ENCODE results near the gene REG3A.

Gene REG3A

DNA sequence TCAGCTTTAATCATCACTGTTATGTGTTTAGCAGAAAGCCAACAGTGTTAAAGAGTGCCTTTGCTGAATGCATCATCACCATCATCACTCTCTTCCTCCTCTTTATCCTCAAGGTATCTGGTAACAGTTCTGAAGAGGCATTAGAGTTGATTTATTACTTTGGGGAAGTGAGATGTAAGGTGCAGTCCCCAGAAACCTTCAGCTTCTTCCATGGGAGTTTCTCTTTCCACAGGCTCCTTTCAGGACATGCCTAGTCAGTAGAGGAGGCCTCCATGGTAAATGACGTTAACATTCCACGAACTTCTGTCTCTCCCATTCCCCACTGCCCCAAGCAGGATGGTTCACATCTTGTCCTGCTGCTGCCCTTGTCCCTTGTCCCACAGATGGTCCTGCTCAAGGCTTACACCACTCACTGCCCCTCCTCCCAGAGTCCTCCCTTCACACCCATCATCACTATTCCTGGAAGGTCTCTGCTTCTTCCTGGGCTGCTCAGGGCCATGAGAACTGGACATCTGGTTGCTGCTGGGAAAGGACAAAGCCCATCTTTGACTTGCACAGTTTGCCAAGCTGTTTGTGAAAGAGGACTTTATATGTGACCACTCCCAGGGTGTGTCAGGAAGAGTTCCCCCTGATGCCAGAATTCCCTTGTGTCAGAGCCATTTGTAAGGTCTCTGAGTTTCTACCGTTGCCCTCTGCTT, 44.6 kb downstream of the REG3A start:
- Histone ChIP-seq H3K9me3 (ENCODE audit: insufficient read depth, low read depth, low read length) (no peaks in the 10 kb centered on the region), H3K9me2 (replicated peaks; ENCODE audit: low read depth, low read length) (no peaks in the 10 kb centered on the region), H3F3A (ENCODE audit: low read depth) (no peaks in the 10 kb centered on the region), H2AFZ (ENCODE audit: low read length) (no peak overlapping the region), H3K4me1 (ENCODE audit: insufficient read depth, low read length, poor library complexity, severe bottlenecking) (no peaks in the 10 kb centered on the region), H3K36me3 (ENCODE audit: insufficient read depth, low read length) (no peaks in the 10 kb centered on the region), H3K9ac (ENCODE audit: low read depth, low read length, poor library complexity, severe bottlenecking) (no peak overlapping the region), H3K4me2 (ENCODE audit: low read depth, low read length, poor library complexity, severe bottlenecking) (no peak overlapping the region), H4K20me1 (ENCODE audit: insufficient read depth, low read length, poor library complexity, severe bottlenecking) (no peaks in the 10 kb centered on the region), H3K79me2 (ENCODE audit: insufficient read depth, low read length) (no peaks in the 10 kb centered on the region), H3K4me3 (ENCODE audit: low read length, poor library complexity, severe bottlenecking) (no peak overlapping the region), H3K27me3 (ENCODE audit: insufficient read depth, low read length, poor library complexity, severe bottlenecking) (no peaks in the 10 kb centered on the region)
- no peak for TF ChIP-seq EZH2phosphoT487 (IDR thresholded peaks at IDR 0.05; ENCODE audit: borderline replicate concordance)
- TF ChIP-seq, protein P1, sequence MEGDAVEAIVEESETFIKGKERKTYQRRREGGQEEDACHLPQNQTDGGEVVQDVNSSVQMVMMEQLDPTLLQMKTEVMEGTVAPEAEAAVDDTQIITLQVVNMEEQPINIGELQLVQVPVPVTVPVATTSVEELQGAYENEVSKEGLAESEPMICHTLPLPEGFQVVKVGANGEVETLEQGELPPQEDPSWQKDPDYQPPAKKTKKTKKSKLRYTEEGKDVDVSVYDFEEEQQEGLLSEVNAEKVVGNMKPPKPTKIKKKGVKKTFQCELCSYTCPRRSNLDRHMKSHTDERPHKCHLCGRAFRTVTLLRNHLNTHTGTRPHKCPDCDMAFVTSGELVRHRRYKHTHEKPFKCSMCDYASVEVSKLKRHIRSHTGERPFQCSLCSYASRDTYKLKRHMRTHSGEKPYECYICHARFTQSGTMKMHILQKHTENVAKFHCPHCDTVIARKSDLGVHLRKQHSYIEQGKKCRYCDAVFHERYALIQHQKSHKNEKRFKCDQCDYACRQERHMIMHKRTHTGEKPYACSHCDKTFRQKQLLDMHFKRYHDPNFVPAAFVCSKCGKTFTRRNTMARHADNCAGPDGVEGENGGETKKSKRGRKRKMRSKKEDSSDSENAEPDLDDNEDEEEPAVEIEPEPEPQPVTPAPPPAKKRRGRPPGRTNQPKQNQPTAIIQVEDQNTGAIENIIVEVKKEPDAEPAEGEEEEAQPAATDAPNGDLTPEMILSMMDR (conservative IDR thresholded peaks at IDR 0.05; ENCODE audit: low read length) = no peak

DNA sequence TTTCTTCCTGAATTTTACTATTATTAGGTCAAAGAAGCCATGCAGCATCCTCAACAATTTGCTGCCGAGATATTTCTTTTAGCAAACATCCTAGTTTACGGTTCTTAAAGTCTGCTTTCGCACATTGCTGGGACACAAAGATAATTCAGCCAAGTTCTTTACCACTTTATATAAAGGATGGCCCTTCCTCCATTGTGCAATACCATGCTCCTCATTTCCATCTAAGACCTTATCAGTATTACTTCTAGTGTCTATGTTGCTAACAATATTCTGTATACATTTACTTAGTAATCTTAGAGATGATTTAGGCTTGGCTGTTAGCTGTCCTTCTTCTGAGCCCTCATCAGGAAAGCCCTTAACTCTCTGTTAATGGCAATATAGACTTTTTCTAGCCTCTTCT, 47.3 kb downstream of the REG3A start:
- no peak overlapping the region for H3K4me3 ChIP-seq (ENCODE audit: low read length, poor library complexity, severe bottlenecking)
- no peaks in the 10 kb centered on the region for H3K36me3 ChIP-seq (ENCODE audit: insufficient read depth, low read length)
- no peaks in the 10 kb centered on the region for H3F3A ChIP-seq (ENCODE audit: low read depth)
- no peaks in the 10 kb centered on the region for H3K27me3 ChIP-seq (ENCODE audit: insufficient read depth, low read length, poor library complexity, severe bottlenecking)
- H2AFZ ChIP-seq (ENCODE audit: low read length) = no peak overlapping the region
- no peaks in the 10 kb centered on the region for H3K9me2 ChIP-seq (replicated peaks; ENCODE audit: low read depth, low read length)
- H3K9ac ChIP-seq (ENCODE audit: low read depth, low read length, poor library complexity, severe bottlenecking) = no peak overlapping the region
- no peak overlapping the region for H3K4me2 ChIP-seq (ENCODE audit: low read depth, low read length, poor library complexity, severe bottlenecking)
- H3K79me2 ChIP-seq (ENCODE audit: insufficient read depth, low read length) = no peaks in the 10 kb centered on the region
- no peak for TF ChIP-seq EZH2phosphoT487 (IDR thresholded peaks at IDR 0.05; ENCODE audit: borderline replicate concordance)
- TF ChIP-seq, protein P1 (conservative IDR thresholded peaks at IDR 0.05; ENCODE audit: low read length) = no peak
- H3K9me3 ChIP-seq (ENCODE audit: insufficient read depth, low read depth, low read length) = no peaks in the 10 kb centered on the region
- no peaks in the 10 kb centered on the region for H3K4me1 ChIP-seq (ENCODE audit: insufficient read depth, low read length, poor library complexity, severe bottlenecking)
- H4K20me1 ChIP-seq (ENCODE audit: insufficient read depth, low read length, poor library complexity, severe bottlenecking) = no peaks in the 10 kb centered on the region
